Nephron progenitor cell (in vitro differentiated cells): ENCODE measurements around the gene PIK3IP1.

Experiments used
- DNase-seq: peaks from one replicate; pipeline ENCODE4 v3.0.0; 2021
- H3K27ac Mint-ChIP-seq: 2 replicates; pipeline ENCODE4 v1.8.0; 2021; ENCODE audit warnings: mild to moderate bottlenecking, moderate library complexity, mixed read lengths
- H3K27me3 Mint-ChIP-seq: 2 replicates; pipeline ENCODE4 v1.8.0; 2021; ENCODE audit warnings: mild to moderate bottlenecking, low read depth, mixed read lengths; ENCODE audit not compliant: poor library complexity
- H3K36me3 Mint-ChIP-seq: 2 replicates; pipeline ENCODE4 v1.8.0; 2021; ENCODE audit warnings: low read depth, mixed read lengths
- H3K4me1 Mint-ChIP-seq: 2 replicates; pipeline ENCODE4 v1.8.0; 2021; ENCODE audit warnings: mixed read lengths
- H3K4me3 Mint-ChIP-seq: 2 replicates; pipeline ENCODE4 v1.8.0; 2021; ENCODE audit warnings: mild to moderate bottlenecking, moderate library complexity, mixed read lengths
- H3K9me3 Mint-ChIP-seq: 2 replicates; pipeline ENCODE4 v1.8.0; 2021; ENCODE audit warnings: mild to moderate bottlenecking, moderate library complexity, mixed read lengths
- CTCF ChIP-seq: fragments of 200-600 bp; sonication (generic); IDR thresholded peaks from 2 replicates; pipeline ENCODE4 v1.5.0; 2021; ENCODE audit warnings: antibody characterized with exemption

PIK3IP1 gene

GRCh38 chr22:31233001-31233400, 59.3 kb downstream of the PIK3IP1 start:
- Mint-ChIP-seq H3K27ac (no peak overlapping the region), H3K9me3 (no peaks in the 10 kb centered on the region), H3K4me3 (no peak overlapping the region), H3K36me3 (peaks cover 6% of the 10 kb centered on the region), H3K4me1 (peaks cover 28% of the 10 kb centered on the region), H3K27me3 (no peaks in the 10 kb centered on the region)
- no peak for DNase-seq
- TF ChIP-seq CTCF = no peak
